A673 (cell line): ENCODE results near the gene THSD4. TPM values are rescaled to one million over a fixed set of nuclear protein-coding genes. Genes with fewer than 3 reads are reported as not detected.

ENCODE experiments used
- BruUV-seq: library from RNA; stranded (reverse); fragments of 400-500 nt; replicated peaks from 2 replicates; lab custom pipeline; 2021; lab: Mats Ljungman, UMichigan
- CTCF ChIA-PET: fragments of 300-600 bp; sonication (Branson Sonifier 250); formaldehyde crosslinking; loops from one replicate; lab custom pipeline; 2022; ENCODE audit warnings: antibody characterized with exemption; lab: Charles Lee
- POLR2A ChIA-PET: fragments of 300-600 bp; sonication (Branson Sonifier 250); formaldehyde crosslinking; loops from one replicate; lab custom pipeline; 2022; ENCODE audit warnings: antibody characterized with exemption; ENCODE audit not compliant: low non-redundant PET; lab: Charles Lee
- DNase-seq: peaks from one replicate; pipeline ENCODE4 v3.0.0-alpha.2; 2015; ENCODE audit warnings: low spot score
- H3K27ac ChIP-seq: fragments of 200-600 bp; sonication (generic); 2 replicates; pipeline ENCODE4 v1.5.1; 2016; ENCODE audit warnings: mixed run types, low read depth, mild to moderate bottlenecking, mixed read lengths, antibody characterized with exemption, low read length; ENCODE audit not compliant: poor library complexity, severe bottlenecking
- H3K27me3 ChIP-seq: fragments of 200-600 bp; sonication (generic); replicated peaks from 2 replicates; pipeline ENCODE4 v1.6.1; 2017; ENCODE audit warnings: mixed run types, low read depth, mild to moderate bottlenecking, mixed read lengths, antibody characterized with exemption, low read length; ENCODE audit not compliant: insufficient read depth, poor library complexity
- H3K36me3 ChIP-seq: fragments of 200-600 bp; sonication (generic); 2 replicates; pipeline ENCODE4 v1.6.1; 2016; ENCODE audit warnings: mixed run types, mild to moderate bottlenecking, mixed read lengths, antibody characterized with exemption, low read length; ENCODE audit not compliant: insufficient read depth, poor library complexity, severe bottlenecking
- H3K4me1 ChIP-seq: fragments of 200-600 bp; sonication (generic); 2 replicates; pipeline ENCODE4 v1.6.1; 2017; ENCODE audit warnings: mixed run types, mild to moderate bottlenecking, mixed read lengths, antibody characterized with exemption, low read length; ENCODE audit not compliant: insufficient read depth, poor library complexity, severe bottlenecking
- H3K4me3 ChIP-seq: fragments of 200-600 bp; sonication (generic); 2 replicates; pipeline ENCODE4 v1.5.1; 2016; ENCODE audit warnings: low read depth, mixed run types, mild to moderate bottlenecking, mixed read lengths, low read length; ENCODE audit not compliant: poor library complexity, severe bottlenecking
- H3K9me3 ChIP-seq: fragments of 200-600 bp; sonication (generic); 2 replicates; pipeline ENCODE4 v1.6.1; 2016; ENCODE audit warnings: mixed run types, low read depth, mild to moderate bottlenecking, mixed read lengths, antibody characterized with exemption, low read length; ENCODE audit not compliant: poor library complexity, severe bottlenecking
- CTCF ChIP-seq: fragments of 300-800, 200-600 bp; sonication (generic); conservative IDR thresholded peaks from 2 replicates; pipeline ENCODE4 v1.5.1; 2017; ENCODE audit warnings: low read depth, mild to moderate bottlenecking, antibody characterized with exemption, low read length, moderate library complexity, mixed read lengths
- EZH2 ChIP-seq: fragments of 200-600 bp; sonication (generic); IDR thresholded peaks from 2 replicates; pipeline ENCODE4 v1.6.1; 2017; ENCODE audit warnings: borderline replicate concordance, low read depth, mild to moderate bottlenecking, mixed read lengths, antibody characterized with exemption, low read length; ENCODE audit not compliant: poor library complexity, severe bottlenecking
- intact Hi-C: fragments of 100-400 bp; cut with micrococcal nuclease; formaldehyde crosslinking; loops from one replicate; pipeline ENCODE4 v1.10.0; 2022; ENCODE audit not compliant: unreplicated experiment
- total RNA-seq: library from RNA; stranded (reverse); gene quantifications from 2 replicates; pipeline ENCODE4 v1.2.3, GENCODE V29; 2021

THSD4 gene
- total RNA-seq, 1 experiment from 2014 or later: 2.4 TPM

- TF ChIP-seq EZH2 (no peak), CTCF (no peak)
- no peaks in the 10 kb centered on the region for H3K4me1 ChIP-seq
- H3K27ac ChIP-seq: no peak overlapping the region
- ChIA-PET CTCF (no interaction called here), POLR2A (no interaction called here)
- H3K4me3 ChIP-seq: no peak overlapping the region
- DNase-seq: no peak
- H3K9me3 ChIP-seq: no peaks in the 10 kb centered on the region
- H3K27me3 ChIP-seq: no peaks in the 10 kb centered on the region
- intact Hi-C loops: no loop called here
- BruUV-seq: no TSS peak
- no peaks in the 10 kb centered on the region for H3K36me3 ChIP-seq
These were observed 310.1 kb downstream of the THSD4 start for GRCh38 chr15:71425388-71425787.

DNA sequence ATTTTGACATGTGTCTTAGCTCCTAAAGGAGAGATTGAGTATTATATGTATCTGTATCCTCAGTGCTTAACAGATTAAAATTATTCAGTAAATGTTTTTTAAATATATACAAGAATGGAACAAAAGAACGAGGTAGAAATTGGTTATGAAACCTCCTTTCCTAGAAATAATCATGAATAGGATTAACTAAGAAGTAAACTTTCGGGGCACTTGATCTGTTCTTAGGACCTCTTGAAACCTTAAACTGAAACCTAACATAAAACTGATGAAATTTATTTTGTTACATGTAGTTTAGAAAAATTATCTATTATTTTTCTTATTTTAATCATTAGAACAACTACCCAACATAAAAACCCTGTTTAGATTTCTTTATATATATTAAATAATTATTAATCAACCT is 311.5 kb downstream of the THSD4 start:
- Histone ChIP-seq H3K27me3 (no peaks in the 10 kb centered on the region), H3K36me3 (no peaks in the 10 kb centered on the region), H3K4me3 (no peak overlapping the region), H3K4me1 (no peaks in the 10 kb centered on the region), H3K27ac (no peak overlapping the region), H3K9me3 (no peaks in the 10 kb centered on the region)
- no peak for TF ChIP-seq CTCF
- TF ChIP-seq EZH2: no peak
- intact Hi-C loops: no loop called here
- BruUV-seq: no TSS peak
- DNase-seq: no peak
- ChIA-PET CTCF (no interaction called here), POLR2A (no interaction called here)

DNA sequence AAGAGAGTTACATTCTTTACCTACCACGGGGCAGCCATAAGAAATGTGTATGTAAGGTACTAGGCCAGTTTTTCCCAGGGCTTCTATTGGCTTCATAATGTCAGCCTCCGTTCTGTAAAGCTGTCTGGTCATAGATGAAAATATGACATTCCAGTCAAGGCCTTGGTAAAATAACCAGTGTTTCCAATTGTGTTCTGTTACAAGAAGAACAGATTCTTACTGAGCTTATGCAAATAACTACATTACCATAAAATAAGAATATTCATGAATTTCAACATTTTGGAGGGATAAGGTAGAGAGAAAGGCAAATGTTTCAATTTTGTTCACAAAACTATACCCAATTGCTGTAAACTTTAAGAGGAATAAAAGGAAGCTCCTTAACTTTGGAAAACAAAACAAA is 315.5 kb downstream of the THSD4 start:
- TF ChIP-seq EZH2 (no peak), CTCF (no peak)
- DNase-seq: no peak
- Histone ChIP-seq H3K4me3 (no peak overlapping the region), H3K27me3 (no peaks in the 10 kb centered on the region), H3K27ac (no peak overlapping the region), H3K9me3 (no peaks in the 10 kb centered on the region), H3K4me1 (no peaks in the 10 kb centered on the region), H3K36me3 (no peaks in the 10 kb centered on the region)
- ChIA-PET CTCF (no interaction called here), POLR2A (no interaction called here)
- intact Hi-C loops: no loop called here
- BruUV-seq: no TSS peak
